Measurements from ENCODE around the gene NTN3.
A peak's percentile ranks its signal among the peaks of the same experiment; 100 is the strongest.

NTN3 gene

DNA sequence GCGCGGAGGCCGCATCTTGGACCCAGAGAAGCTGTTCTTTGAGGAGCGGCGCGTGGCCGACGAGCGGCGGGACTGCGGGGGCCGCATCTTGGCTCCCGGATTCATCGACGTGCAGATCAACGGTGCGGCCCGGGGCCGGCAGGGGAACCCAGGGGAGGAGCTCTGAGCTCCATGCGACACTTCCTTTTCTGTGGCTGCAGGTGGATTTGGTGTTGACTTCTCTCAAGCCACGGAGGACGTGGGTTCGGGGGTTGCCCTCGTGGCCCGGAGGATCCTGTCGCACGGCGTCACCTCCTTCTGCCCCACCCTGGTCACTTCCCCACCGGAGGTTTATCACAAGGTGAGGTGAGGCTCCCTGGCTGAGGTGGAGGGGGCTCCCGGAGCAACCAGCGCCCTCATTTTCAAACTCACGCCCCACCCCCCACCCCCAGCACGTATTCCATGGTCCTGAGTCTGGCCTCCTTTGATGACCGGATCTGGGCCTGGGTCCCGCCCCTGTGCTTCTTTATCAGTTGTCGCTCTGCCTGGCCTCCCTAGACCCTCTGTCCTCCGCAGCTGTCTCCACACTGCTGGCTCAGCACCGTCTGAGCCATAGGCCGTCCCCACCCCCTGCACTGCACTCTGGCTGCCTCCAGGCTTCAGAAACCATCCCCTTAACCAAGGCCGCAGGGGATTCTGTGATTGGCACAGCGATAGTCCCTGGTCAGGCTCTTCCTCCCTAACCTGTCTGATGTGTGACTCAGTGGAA, 49.9 kb downstream of the NTN3 start:
- peak overlapping the region; percentile 75 for H3K4me3 ChIP-seq (ENCODE audit: low read depth, low read length)
- DNase-seq (ENCODE audit: low read depth): peak; percentile 28
- TF ChIP-seq, protein P1, sequence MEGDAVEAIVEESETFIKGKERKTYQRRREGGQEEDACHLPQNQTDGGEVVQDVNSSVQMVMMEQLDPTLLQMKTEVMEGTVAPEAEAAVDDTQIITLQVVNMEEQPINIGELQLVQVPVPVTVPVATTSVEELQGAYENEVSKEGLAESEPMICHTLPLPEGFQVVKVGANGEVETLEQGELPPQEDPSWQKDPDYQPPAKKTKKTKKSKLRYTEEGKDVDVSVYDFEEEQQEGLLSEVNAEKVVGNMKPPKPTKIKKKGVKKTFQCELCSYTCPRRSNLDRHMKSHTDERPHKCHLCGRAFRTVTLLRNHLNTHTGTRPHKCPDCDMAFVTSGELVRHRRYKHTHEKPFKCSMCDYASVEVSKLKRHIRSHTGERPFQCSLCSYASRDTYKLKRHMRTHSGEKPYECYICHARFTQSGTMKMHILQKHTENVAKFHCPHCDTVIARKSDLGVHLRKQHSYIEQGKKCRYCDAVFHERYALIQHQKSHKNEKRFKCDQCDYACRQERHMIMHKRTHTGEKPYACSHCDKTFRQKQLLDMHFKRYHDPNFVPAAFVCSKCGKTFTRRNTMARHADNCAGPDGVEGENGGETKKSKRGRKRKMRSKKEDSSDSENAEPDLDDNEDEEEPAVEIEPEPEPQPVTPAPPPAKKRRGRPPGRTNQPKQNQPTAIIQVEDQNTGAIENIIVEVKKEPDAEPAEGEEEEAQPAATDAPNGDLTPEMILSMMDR (conservative IDR thresholded peaks at IDR 0.05; ENCODE audit: low read depth, low read length): no peak

Data from choroid plexus epithelial cell (primary cell).